ENCODE data around the gene SUN1. TPM values are rescaled to one million over a fixed set of nuclear protein-coding genes. Genes with fewer than 3 reads are reported as not detected.

Gene SUN1
- total RNA-seq, 4 donors from 2014 or later = 78.0 to 113 (median 105) TPM

- Histone ChIP-seq H3K4me1 (peaks cover 11 to 31% (median 13%) of the 10 kb centered on the region in 3 donors), H3K9me3 (no peaks in the 10 kb centered on the region), H3K27ac (no peak overlapping the region), H3K4me3 (no peak overlapping the region), H3K27me3 (no peaks in the 10 kb centered on the region), H3K36me3 (peaks cover 23 to 60% (median 31%) of the 10 kb centered on the region in 3 donors)
- TF ChIP-seq POLR2A (IDR thresholded peaks at IDR 0.05) = no peak
- TF ChIP-seq CTCF (IDR thresholded peaks at IDR 0.05) = no peak
- DNase-seq = no peak
- intact Hi-C loops (cut with DNase I) = no loop called here
- no CpG with 5 or more reads among the region's 18 CpGs for WGBS, 2 donors
Measured at GRCh38 chr7:898460-898854, 66.2 kb downstream of the SUN1 start.

- Histone ChIP-seq H3K27ac (no peak overlapping the region), H3K4me3 (no peak overlapping the region), H3K27me3 (no peaks in the 10 kb centered on the region), H3K9me3 (no peaks in the 10 kb centered on the region), H3K36me3 (peaks cover 22 to 54% (median 27%) of the 10 kb centered on the region in 3 donors), H3K4me1 (peaks cover 11 to 31% (median 13%) of the 10 kb centered on the region in 3 donors)
- TF ChIP-seq CTCF (IDR thresholded peaks at IDR 0.05) (no peak), POLR2A (IDR thresholded peaks at IDR 0.05) (no peak)
- intact Hi-C loops (cut with DNase I) = no loop called here
- no peak for DNase-seq
- WGBS, 2 donors = 80 to 91% methylated on average over 15 to 28 of the region's 54 CpGs
Measured at GRCh38 chr7:898855-899681, 66.8 kb downstream of the SUN1 start.

GRCh38 chr7:899806-900205 lies 67.5 kb downstream of the SUN1 start:
- 98 to 100% methylated on average over 2 to 8 of the region's 16 CpGs for WGBS, 2 donors
- intact Hi-C loops (cut with DNase I) = no loop called here
- peaks cover 11 to 37% (median 13%) of the 10 kb centered on the region in 3 donors for H3K4me1 ChIP-seq
- peaks cover 15 to 47% (median 21%) of the 10 kb centered on the region in 3 donors for H3K36me3 ChIP-seq
- TF ChIP-seq POLR2A (IDR thresholded peaks at IDR 0.05) (no peak), CTCF (IDR thresholded peaks at IDR 0.05) (no peak)
- H3K27me3 ChIP-seq = peaks cover 0 to 6% (median 0%) of the 10 kb centered on the region in 4 donors
- no peak overlapping the region for H3K4me3 ChIP-seq
- no peak overlapping the region for H3K27ac ChIP-seq
- no peaks in the 10 kb centered on the region for H3K9me3 ChIP-seq
- DNase-seq = no peak

- H3K4me1 ChIP-seq = peaks cover 11 to 37% (median 13%) of the 10 kb centered on the region in 3 donors
- no peak overlapping the region for H3K4me3 ChIP-seq
- intact Hi-C loops (cut with DNase I) = no loop called here
- no peak for DNase-seq
- H3K36me3 ChIP-seq = peaks cover 9 to 40% (median 14%) of the 10 kb centered on the region in 3 donors
- peak overlapping the region in 1 of 4 donors; percentile 17 for H3K27ac ChIP-seq
- H3K27me3 ChIP-seq = peaks cover 0 to 9% (median 0%) of the 10 kb centered on the region in 4 donors
- 87 to 93% methylated on average over 3 of the region's 26 CpGs for WGBS, 2 donors
- no peaks in the 10 kb centered on the region for H3K9me3 ChIP-seq
- no peak for TF ChIP-seq CTCF (IDR thresholded peaks at IDR 0.05)
- TF ChIP-seq POLR2A (IDR thresholded peaks at IDR 0.05) = no peak
Measured at GRCh38 chr7:900331-901040, 68.2 kb downstream of the SUN1 start.

GRCh38 chr7:901041-901387 lies 68.7 kb downstream of the SUN1 start:
- Histone ChIP-seq H3K27ac (peak overlapping the region in 1 of 4 donors; percentile 17), H3K4me3 (no peak overlapping the region), H3K36me3 (peaks cover 8 to 35% (median 9%) of the 10 kb centered on the region in 3 donors), H3K27me3 (peaks cover 0 to 9% (median 0%) of the 10 kb centered on the region in 4 donors), H3K4me1 (peaks cover 11 to 37% (median 13%) of the 10 kb centered on the region in 3 donors), H3K9me3 (no peaks in the 10 kb centered on the region)
- no peak for DNase-seq
- WGBS, 2 donors = 87% methylated on average over 3 of the region's 8 CpGs; no CpG with 5 or more reads in 1 of the 2 donors
- intact Hi-C loops (cut with DNase I) = no loop called here
- TF ChIP-seq POLR2A (IDR thresholded peaks at IDR 0.05) = no peak
- no peak for TF ChIP-seq CTCF (IDR thresholded peaks at IDR 0.05)
